Activated T-helper 1 cell treated with anti-CD3 and anti-CD28 coated beads, Interleukin-12 subunit alpha, Interleukin-12 subunit beta, Interleukin-2, Interleukin-4 antibody, amounts not matched to agents 30 ng/mL and 10 ng/mL and 1 ng/mL, durations not matched to agents 14 hours and 24 hours and 36 hours (primary cell): ENCODE data around the gene PLPP4. TPM values are rescaled to one million over a fixed set of nuclear protein-coding genes. Genes with fewer than 3 reads are reported as not detected.

Source experiments
- DNase-seq: peaks from one replicate; pipeline ENCODE4 v3.0.0; 2021; ENCODE audit warnings: low spot score
- H3K27ac Mint-ChIP-seq: one replicate; pipeline ENCODE4 v1.8.0; 2021; ENCODE audit warnings: mild to moderate bottlenecking, mixed read lengths
- H3K27me3 Mint-ChIP-seq: one replicate; pipeline ENCODE4 v1.8.0; 2022; ENCODE audit warnings: mild to moderate bottlenecking, moderate library complexity, mixed read lengths; ENCODE audit not compliant: insufficient read depth
- H3K36me3 Mint-ChIP-seq: one replicate; pipeline ENCODE4 v1.8.0; 2021; ENCODE audit warnings: low read depth, mixed read lengths
- H3K4me1 Mint-ChIP-seq: one replicate; pipeline ENCODE4 v1.8.0; 2021; ENCODE audit warnings: low read depth, mixed read lengths
- H3K4me3 Mint-ChIP-seq: one replicate; pipeline ENCODE4 v1.8.0; 2021; ENCODE audit warnings: mild to moderate bottlenecking, moderate library complexity, mixed read lengths
- H3K9me3 Mint-ChIP-seq: one replicate; pipeline ENCODE4 v1.8.0; 2021; ENCODE audit warnings: mixed read lengths
- intact Hi-C: fragments of 100-400 bp; cut with micrococcal nuclease; formaldehyde crosslinking; loops from one replicate; pipeline ENCODE4 v1.15.1; 2024
- total RNA-seq: library from RNA; stranded (reverse); gene quantifications from 2 replicates; pipeline ENCODE4 v1.2.3, GENCODE V29; 2022

Gene PLPP4
- total RNA-seq, 1 donor from 2014 or later = not detected

DNA sequence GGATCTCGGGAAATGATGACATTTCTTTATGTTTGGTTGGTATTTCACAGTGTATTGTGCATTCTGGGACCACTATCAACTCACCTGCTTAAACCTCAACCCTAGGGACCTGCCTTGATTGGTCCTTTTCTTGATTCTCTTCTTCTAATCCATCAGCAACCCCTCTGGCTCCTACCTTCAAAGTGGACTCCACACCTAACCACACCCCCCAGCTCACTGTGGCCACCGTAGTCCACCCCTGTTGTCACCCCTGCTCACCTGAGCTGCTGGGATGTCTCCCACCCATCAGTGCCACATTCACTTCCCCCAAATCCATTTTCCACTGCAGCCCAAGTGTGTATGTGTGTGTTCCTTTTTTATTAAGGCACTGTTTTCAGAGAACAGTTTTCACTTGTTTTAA lies 145.0 kb downstream of the PLPP4 start:
- H3K27ac Mint-ChIP-seq = no peak overlapping the region
- H3K27me3 Mint-ChIP-seq = peaks cover 2% of the 10 kb centered on the region

DNA sequence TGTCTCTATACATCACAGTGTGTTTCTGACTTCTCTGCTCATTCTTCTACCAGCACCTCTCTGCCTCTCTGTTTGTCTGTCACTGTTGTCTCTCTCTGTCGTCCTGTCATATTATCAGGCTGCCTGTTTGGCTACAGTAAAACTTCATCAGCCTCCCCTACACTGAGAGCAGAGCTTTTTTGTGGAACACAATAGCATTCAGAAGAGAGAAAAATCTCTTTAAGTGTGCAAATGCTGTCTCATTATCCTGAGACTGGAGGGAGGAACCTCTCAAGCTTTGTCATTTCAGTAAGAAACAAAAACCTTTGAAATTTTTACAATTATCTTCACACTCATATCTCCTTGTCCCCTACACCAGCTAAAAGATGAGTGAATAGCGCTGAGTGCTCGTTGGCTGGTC lies 148.4 kb downstream of the PLPP4 start:
- Mint-ChIP-seq H3K4me1 (no peaks in the 10 kb centered on the region), H3K27me3 (no peaks in the 10 kb centered on the region), H3K9me3 (peaks cover 4% of the 10 kb centered on the region), H3K36me3 (no peaks in the 10 kb centered on the region), H3K27ac (no peak overlapping the region), H3K4me3 (no peak overlapping the region)
- intact Hi-C loops = no loop called here
- no peak for DNase-seq

More for the DNA sequence above, 145.0 kb downstream of the PLPP4 start:
- DNase-seq = no peak
- no peak overlapping the region for H3K4me3 Mint-ChIP-seq
- intact Hi-C loops = no loop called here
- no peaks in the 10 kb centered on the region for H3K4me1 Mint-ChIP-seq
- no peaks in the 10 kb centered on the region for H3K36me3 Mint-ChIP-seq
- no peaks in the 10 kb centered on the region for H3K9me3 Mint-ChIP-seq

DNA sequence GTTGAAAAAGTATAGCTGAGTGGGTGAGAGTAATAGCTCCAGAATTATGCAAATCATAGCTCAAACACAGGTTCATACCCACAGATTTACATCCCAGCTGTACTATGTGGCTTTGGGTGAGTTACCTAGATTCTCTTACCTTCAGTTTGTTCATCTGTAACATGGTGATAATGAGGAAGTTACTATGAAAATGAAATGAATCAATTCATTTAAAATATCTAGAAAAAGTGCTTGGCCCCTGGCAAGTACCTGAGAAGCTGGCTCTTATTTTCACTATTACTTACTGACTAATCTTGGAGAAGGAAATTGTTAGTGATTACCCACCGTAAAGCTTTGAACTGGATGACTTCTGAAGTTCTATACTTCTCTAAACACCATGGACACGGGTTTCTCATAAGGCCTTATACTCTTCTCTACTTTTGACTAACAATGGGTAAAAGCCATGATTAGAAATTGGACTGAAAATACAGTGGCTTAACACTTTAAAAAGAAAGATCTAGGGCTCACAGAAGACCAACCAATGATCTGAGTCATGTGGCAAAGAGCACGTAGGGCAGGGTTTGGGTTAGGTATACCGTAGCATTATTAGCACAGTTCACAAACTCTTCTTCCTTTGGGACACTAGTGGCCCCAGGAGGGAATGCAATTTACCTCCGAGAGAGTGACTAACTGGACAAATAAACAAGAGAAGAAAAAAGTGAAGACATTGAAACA lies 149.2 kb downstream of the PLPP4 start:
- Mint-ChIP-seq H3K4me1 (no peaks in the 10 kb centered on the region), H3K27me3 (no peaks in the 10 kb centered on the region), H3K9me3 (peaks cover 4% of the 10 kb centered on the region), H3K27ac (no peak overlapping the region), H3K36me3 (no peaks in the 10 kb centered on the region), H3K4me3 (no peak overlapping the region)
- intact Hi-C loops = no loop called here
- DNase-seq = no peak

DNA sequence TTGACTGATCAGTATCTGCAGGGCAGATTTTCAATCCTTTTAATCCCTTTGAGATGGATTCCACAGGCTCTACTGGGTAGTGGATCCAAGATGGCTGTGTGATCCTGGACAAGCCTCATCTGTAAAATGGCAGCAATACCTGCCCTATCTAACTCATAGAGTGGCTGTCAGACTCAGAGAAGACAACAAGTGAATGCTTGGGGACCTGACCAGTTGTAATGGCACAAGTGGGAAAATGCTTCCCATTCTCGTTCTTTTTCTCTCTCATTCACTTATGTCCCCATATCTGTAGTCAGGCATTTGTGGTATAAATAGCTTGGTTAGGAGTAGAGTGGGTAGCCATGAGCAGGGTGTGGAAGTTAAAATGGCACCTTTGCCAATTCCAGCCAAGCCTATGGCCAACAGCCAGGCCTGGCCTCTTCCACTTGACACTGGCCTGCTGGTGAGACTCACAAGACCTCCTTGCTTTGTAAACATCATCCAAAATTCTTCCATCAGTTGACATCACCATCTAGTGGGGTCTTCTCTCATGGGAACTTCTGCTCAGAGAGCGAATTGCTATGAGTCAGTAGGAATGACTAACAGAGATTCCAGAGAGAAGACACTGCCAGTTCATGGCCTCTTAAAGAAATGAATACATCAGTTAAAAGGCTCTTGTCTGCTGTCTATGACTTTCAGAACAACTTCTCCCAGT lies 150.1 kb downstream of the PLPP4 start:
- H3K4me1 Mint-ChIP-seq = no peaks in the 10 kb centered on the region
- H3K27me3 Mint-ChIP-seq = no peaks in the 10 kb centered on the region
- no peak overlapping the region for H3K4me3 Mint-ChIP-seq
- no peak overlapping the region for H3K27ac Mint-ChIP-seq
- no peak for DNase-seq
- H3K9me3 Mint-ChIP-seq = peaks cover 4% of the 10 kb centered on the region
- H3K36me3 Mint-ChIP-seq = no peaks in the 10 kb centered on the region
- intact Hi-C loops = no loop called here

DNA sequence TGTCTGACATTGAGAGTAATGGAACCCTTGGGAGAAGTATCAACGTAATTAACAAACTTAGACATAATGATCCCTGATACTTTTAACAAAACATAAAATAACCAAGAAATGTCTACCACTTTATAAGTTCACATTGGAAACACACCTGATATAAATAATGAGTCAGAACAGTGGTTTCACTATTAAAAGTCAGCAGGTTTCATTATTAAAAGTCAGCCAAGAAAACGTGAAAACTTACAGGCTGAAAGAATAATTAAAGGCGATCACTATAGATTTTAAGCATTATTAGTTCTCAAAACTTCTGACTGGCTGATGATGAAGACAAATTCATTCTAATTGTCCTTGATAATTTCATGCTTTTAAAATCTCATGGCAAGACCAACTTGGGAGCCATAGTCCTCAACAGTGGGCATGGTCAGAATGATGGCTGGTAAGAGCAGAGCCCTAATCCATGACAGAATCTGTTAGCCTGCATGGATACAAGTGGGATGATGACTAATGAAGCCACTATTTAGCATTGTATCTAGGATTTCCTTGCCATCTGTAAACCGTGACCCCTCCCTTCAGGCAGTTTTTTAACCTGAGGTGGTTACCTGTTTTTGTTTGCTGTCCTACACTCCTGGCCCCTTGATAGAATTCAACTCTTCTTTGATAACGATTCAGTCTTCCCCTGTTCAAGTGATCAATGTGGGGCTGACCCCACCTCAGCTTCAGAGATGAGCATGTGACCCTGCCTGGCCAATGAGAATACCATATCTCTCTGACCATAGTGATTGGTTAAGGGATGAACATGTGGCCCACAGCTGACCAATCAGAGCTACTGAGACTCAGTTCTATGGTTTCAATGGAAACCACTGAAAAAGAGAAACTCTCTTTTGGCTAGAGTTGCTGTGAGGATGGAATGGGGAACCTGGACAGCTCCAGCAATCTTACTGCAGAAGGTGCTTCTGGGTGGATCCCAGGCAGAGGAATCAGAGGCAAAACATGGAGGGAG lies 151.0 kb downstream of the PLPP4 start:
- intact Hi-C loops = no loop called here
- H3K27me3 Mint-ChIP-seq = no peaks in the 10 kb centered on the region
- no peak for DNase-seq
- no peaks in the 10 kb centered on the region for H3K36me3 Mint-ChIP-seq
- no peak overlapping the region for H3K27ac Mint-ChIP-seq
- no peak overlapping the region for H3K4me3 Mint-ChIP-seq
- H3K4me1 Mint-ChIP-seq = no peaks in the 10 kb centered on the region
- peaks cover 4% of the 10 kb centered on the region for H3K9me3 Mint-ChIP-seq

DNA sequence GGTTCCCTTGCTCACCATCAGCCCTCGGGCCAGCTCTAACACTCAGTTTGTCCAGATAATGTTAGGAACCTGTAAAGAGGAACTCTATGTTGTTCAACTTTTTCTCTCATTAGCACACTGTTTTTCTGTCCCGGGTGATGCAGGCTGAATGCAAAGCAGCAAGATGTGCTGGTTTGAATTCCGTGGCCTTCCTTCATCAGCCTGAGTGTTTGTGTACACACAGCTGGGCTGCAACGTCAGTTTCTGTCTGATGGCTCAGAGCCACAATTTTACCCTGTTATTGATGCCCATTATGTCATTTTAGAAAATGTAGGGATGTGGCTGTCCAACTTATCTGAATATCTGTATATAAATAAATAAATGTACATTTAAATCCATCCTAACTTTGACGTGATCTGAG lies 152.0 kb downstream of the PLPP4 start:
- Mint-ChIP-seq H3K27me3 (no peaks in the 10 kb centered on the region), H3K4me3 (no peak overlapping the region), H3K4me1 (no peaks in the 10 kb centered on the region), H3K27ac (no peak overlapping the region), H3K36me3 (no peaks in the 10 kb centered on the region), H3K9me3 (peaks cover 4% of the 10 kb centered on the region)
- DNase-seq = no peak
- intact Hi-C loops = no loop called here

DNA sequence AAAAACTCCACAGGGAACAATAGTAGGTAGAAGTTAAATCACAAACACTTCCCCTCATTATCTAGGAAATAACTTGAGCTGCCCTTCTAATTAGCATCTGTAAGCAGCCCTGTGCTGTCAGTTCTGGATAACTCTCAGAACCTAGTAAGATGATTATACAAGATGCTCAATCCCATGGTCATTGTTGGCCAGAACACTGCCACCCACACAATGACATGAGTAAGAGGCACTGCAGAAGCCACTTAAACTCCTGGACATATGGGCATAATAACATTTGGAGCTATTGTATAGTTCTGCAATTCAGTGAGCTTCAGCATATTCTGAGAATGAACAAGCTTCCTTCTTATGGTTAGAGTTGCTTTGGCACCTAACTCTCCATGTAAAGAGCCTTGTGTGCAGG lies 153.8 kb downstream of the PLPP4 start:
- Mint-ChIP-seq H3K27me3 (no peaks in the 10 kb centered on the region), H3K9me3 (peaks cover 9% of the 10 kb centered on the region), H3K27ac (no peak overlapping the region), H3K4me1 (no peaks in the 10 kb centered on the region), H3K4me3 (no peak overlapping the region), H3K36me3 (no peaks in the 10 kb centered on the region)
- DNase-seq = no peak
- intact Hi-C loops = no loop called here

DNA sequence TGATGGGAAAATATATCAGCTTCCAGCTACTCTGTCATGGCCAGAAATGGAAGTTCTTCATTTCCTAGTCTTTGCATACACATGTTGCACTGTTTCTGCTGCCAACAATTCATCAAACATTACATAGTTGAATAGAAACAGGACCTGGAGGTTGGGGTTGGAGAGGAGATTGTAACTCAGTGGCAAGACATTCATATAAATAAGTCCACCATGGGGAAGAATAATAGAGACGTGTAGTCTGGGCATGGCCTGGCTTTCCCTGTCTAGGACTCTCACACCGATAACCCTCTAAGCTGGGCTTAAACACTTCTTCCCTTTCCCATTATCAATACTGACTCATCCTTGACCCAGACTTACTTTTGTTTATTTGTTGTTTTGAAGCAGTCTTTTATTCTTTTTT lies 155.7 kb downstream of the PLPP4 start:
- Mint-ChIP-seq H3K27me3 (no peaks in the 10 kb centered on the region), H3K36me3 (no peaks in the 10 kb centered on the region)
- intact Hi-C loops = no loop called here

DNA sequence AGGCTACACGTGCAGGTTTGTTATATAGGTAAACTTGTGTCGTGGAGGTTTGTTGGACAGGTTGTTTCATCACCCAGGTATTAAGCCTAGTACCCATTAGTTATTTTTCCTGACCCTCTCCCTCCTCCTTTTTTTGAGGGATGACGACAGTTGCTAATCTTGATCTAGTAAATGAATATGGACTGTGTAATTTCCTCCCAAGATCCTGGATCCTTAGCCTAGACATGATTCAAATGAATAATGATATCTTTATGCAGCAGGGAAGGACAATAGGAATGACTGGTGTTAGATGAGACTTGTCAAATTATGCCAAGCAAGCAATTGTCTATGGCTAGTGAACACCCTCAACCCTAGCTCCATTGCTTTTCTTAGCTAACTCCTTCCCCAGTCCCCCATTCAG lies 156.2 kb downstream of the PLPP4 start:
- no peaks in the 10 kb centered on the region for H3K4me1 Mint-ChIP-seq
- H3K27me3 Mint-ChIP-seq = no peaks in the 10 kb centered on the region
- no peak overlapping the region for H3K27ac Mint-ChIP-seq
- no peak overlapping the region for H3K4me3 Mint-ChIP-seq
- peaks cover 15% of the 10 kb centered on the region for H3K9me3 Mint-ChIP-seq
- no peaks in the 10 kb centered on the region for H3K36me3 Mint-ChIP-seq
- no peak for DNase-seq
- intact Hi-C loops = no loop called here

More for the DNA sequence above, 155.7 kb downstream of the PLPP4 start:
- DNase-seq = no peak
- no peaks in the 10 kb centered on the region for H3K4me1 Mint-ChIP-seq
- H3K27ac Mint-ChIP-seq = no peak overlapping the region
- H3K9me3 Mint-ChIP-seq = peaks cover 16% of the 10 kb centered on the region
- no peak overlapping the region for H3K4me3 Mint-ChIP-seq

DNA sequence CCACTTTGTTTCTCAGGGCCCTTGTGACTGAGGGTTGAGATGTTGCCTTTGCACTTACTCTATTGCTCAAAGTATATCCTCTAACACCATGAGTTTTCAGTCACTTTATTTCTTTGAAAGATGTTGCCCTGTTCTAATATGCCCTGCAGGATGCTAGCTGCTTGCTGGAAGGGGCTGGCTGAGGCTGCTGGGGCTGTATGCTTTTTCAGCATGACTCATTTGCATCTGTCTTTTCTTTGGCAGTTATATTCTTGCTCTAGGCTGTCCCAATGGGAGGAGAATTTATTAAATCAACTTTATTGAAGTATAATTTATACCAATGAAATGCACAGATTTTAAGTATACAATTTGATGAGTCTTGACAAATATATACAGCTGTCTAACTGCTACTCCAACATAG lies 157.7 kb downstream of the PLPP4 start:
- no peaks in the 10 kb centered on the region for H3K36me3 Mint-ChIP-seq
- H3K27ac Mint-ChIP-seq = no peak overlapping the region
- H3K4me3 Mint-ChIP-seq = no peak overlapping the region
- H3K9me3 Mint-ChIP-seq = peaks cover 13% of the 10 kb centered on the region
- no peaks in the 10 kb centered on the region for H3K27me3 Mint-ChIP-seq
- no peaks in the 10 kb centered on the region for H3K4me1 Mint-ChIP-seq
- intact Hi-C loops = no loop called here
- no peak for DNase-seq

DNA sequence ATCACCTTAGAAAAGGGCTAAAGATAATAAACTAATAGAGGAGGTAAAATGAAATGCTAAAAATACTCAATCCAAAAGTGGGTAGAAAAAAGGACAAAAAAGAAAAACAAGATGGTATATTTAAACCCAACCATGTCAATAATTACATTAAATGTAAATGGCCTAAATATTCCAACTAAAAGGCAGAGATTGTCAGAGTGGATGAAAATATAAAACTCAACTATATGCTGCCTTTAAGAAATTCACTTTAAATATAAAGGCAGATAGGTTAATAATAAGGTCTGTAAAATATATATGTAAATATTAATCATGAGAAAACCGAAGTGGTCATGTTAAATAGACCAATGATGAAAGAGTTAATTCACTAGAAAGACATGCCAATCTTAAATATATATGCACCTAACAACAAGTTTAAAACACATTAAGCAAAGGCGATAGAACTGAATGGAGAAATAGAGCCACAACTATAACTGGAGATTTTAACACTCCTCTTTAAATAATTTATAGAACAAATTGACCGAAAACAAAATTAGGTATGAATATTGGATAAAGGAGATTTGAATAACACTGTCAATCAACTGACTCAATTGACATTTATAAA lies 159.4 kb downstream of the PLPP4 start:
- Mint-ChIP-seq H3K36me3 (no peaks in the 10 kb centered on the region), H3K9me3 (peaks cover 15% of the 10 kb centered on the region), H3K4me3 (no peak overlapping the region), H3K27ac (no peak overlapping the region), H3K27me3 (no peaks in the 10 kb centered on the region), H3K4me1 (no peaks in the 10 kb centered on the region)
- intact Hi-C loops = no loop called here
- no peak for DNase-seq

DNA sequence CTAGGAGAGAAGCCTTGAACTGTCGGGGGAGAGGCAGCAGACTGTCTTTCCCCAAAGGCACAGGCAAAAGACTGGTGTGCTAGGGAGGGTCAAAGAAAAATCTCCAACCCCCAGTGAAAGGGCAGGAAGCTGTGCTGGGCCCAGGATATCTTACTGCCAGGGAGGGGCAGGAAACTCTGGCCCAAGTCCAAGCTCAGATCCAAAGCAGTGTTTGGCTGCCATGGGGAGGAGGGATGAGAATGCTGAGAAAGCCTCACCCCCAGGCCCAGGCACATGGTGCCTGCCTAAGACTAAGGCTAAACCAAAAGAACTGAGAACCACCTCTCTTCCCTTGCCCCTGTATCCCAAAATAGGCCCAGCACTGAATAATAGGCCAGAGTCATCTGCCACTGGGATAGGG lies 171.2 kb downstream of the PLPP4 start:
- Mint-ChIP-seq H3K9me3 (no peaks in the 10 kb centered on the region), H3K36me3 (no peaks in the 10 kb centered on the region), H3K27ac (no peak overlapping the region), H3K4me1 (no peaks in the 10 kb centered on the region), H3K4me3 (no peak overlapping the region), H3K27me3 (no peaks in the 10 kb centered on the region)
- no peak for DNase-seq
- intact Hi-C loops = no loop called here
